ENCODE data around the gene NALCN. TPM values are rescaled to one million over a fixed set of nuclear protein-coding genes. Genes with fewer than 3 reads are reported as not detected.

NALCN gene
- total RNA-seq, 1 donor from 2014 or later, result not detected

GRCh38 chr13:101209206-101209893 lies 207.0 kb downstream of the NALCN start:
- intact Hi-C loops (cut with micrococcal nuclease), result no loop called here

GRCh38 chr13:101205408-101205807 lies 210.9 kb downstream of the NALCN start:
- intact Hi-C loops (cut with micrococcal nuclease), result no loop called here

GRCh38 chr13:101204270-101205020 lies 211.9 kb downstream of the NALCN start:
- intact Hi-C loops (cut with micrococcal nuclease), result no loop called here

- intact Hi-C loops (cut with micrococcal nuclease), result no loop called here
Observed at GRCh38 chr13:101202590-101202989, 213.7 kb downstream of the NALCN start.

- intact Hi-C loops (cut with micrococcal nuclease), result no loop called here
Observed at GRCh38 chr13:101190976-101191375, 225.3 kb downstream of the NALCN start.

- intact Hi-C loops (cut with micrococcal nuclease), result no loop called here
Observed at GRCh38 chr13:101190337-101190736, 226.0 kb downstream of the NALCN start.

- intact Hi-C loops (cut with micrococcal nuclease), result no loop called here
Observed at GRCh38 chr13:101185606-101186005, 230.7 kb downstream of the NALCN start.

GRCh38 chr13:101181076-101181685 lies 235.1 kb downstream of the NALCN start:
- intact Hi-C loops (cut with micrococcal nuclease), result no loop called here

GRCh38 chr13:101179021-101179420 lies 237.3 kb downstream of the NALCN start:
- intact Hi-C loops (cut with micrococcal nuclease), result no loop called here

- intact Hi-C loops (cut with micrococcal nuclease), result no loop called here
Observed at GRCh38 chr13:101178406-101178805, 237.9 kb downstream of the NALCN start.

- intact Hi-C loops (cut with micrococcal nuclease), result no loop called here
Observed at GRCh38 chr13:101170306-101170705, 246.0 kb downstream of the NALCN start.

- intact Hi-C loops (cut with micrococcal nuclease), result no loop called here
Observed at GRCh38 chr13:101157261-101157660, 259.0 kb downstream of the NALCN start.

GRCh38 chr13:101155920-101156319 lies 260.4 kb downstream of the NALCN start:
- intact Hi-C loops (cut with micrococcal nuclease), result no loop called here

- intact Hi-C loops (cut with micrococcal nuclease), result no loop called here
Observed at GRCh38 chr13:101152184-101152583, 264.1 kb downstream of the NALCN start.

GRCh38 chr13:101150998-101151397 lies 265.3 kb downstream of the NALCN start:
- intact Hi-C loops (cut with micrococcal nuclease), result no loop called here

- intact Hi-C loops (cut with micrococcal nuclease), result no loop called here
Observed at GRCh38 chr13:101149735-101150384, 266.4 kb downstream of the NALCN start.

GRCh38 chr13:101146101-101146898 lies 270.0 kb downstream of the NALCN start:
- intact Hi-C loops (cut with micrococcal nuclease), result no loop called here

- intact Hi-C loops (cut with micrococcal nuclease), result loop anchor here (1.0 kb wide), 1 partner anchor 612 kb away; no protein-coding TSS in a partner anchor
Observed at GRCh38 chr13:101144808-101145419, 271.4 kb downstream of the NALCN start.

- intact Hi-C loops (cut with micrococcal nuclease), result no loop called here
Observed at GRCh38 chr13:101140936-101141335, 275.4 kb downstream of the NALCN start.

- intact Hi-C loops (cut with micrococcal nuclease), result no loop called here
Observed at GRCh38 chr13:101140087-101140770, 276.1 kb downstream of the NALCN start.

Data from T-helper 2 cell treated with Interferon-gamma antibody and Interleukin-4, amounts not matched to agents 100 ng/mL and 5 ng/mL, for 36 hours (primary cell).